K562 (cell line): ENCODE results near the gene NR1D2. TPM values are rescaled to one million over a fixed set of nuclear protein-coding genes. Genes with fewer than 3 reads are reported as not detected.

Experiments used
- ASH1L ChIP-seq: fragments of 450-650 bp; IDR thresholded peaks from 2 replicates; pipeline ENCODE4 v1.6.1; 2018; ENCODE audit warnings: borderline replicate concordance, mild to moderate bottlenecking, low read depth; ENCODE audit not compliant: partially characterized antibody
- ELF4 ChIP-seq: fragments of 450-650 bp; formaldehyde crosslinking; IDR thresholded peaks from 2 replicates; pipeline ENCODE4 v1.4.0; 2022; ENCODE audit warnings: missing genetic modification characterization
- HDGF ChIP-seq: fragments of 450-650 bp; IDR thresholded peaks from 2 replicates; pipeline ENCODE4 v1.6.1; 2016
- MGA ChIP-seq: fragments of 450-650 bp; IDR thresholded peaks from 2 replicates; pipeline ENCODE4 v1.6.1; 2016; ENCODE audit warnings: mild to moderate bottlenecking, moderate library complexity
- NFE2L1 ChIP-seq: fragments of 450-650 bp; IDR thresholded peaks from 2 replicates; pipeline ENCODE4 v1.6.1; 2016; ENCODE audit warnings: missing genetic modification characterization, low read depth, mild to moderate bottlenecking, missing compliant biosample characterization, moderate library complexity, borderline replicate concordance
- SP1 ChIP-seq: sonication (generic); formaldehyde crosslinking; IDR thresholded peaks from 2 replicates; pipeline ENCODE4 v1.8.1; 2022; ENCODE audit warnings: mild to moderate bottlenecking, missing genetic modification reagents
- SRSF1 ChIP-seq: fragments of 200-400 bp; formaldehyde crosslinking; IDR thresholded peaks from 2 replicates; pipeline ENCODE4 v1.6.1; 2017; ENCODE audit warnings: mild to moderate bottlenecking, low read depth, low read length, moderate library complexity
- STAT5A ChIP-seq: IDR thresholded peaks from 2 replicates; pipeline ENCODE4 v1.6.1; 2012; ENCODE audit warnings: low read length, inconsistent platforms, borderline replicate concordance
- SUPT5H ChIP-seq: fragments of 450-650 bp; IDR thresholded peaks from 2 replicates; pipeline ENCODE4 v1.6.1; 2016
- XRCC5 ChIP-seq: fragments of 200-400 bp; formaldehyde crosslinking; IDR thresholded peaks from 2 replicates; pipeline ENCODE4 v1.6.1; 2017; ENCODE audit warnings: low read depth, mild to moderate bottlenecking, low read length
- ZNF239 ChIP-seq: fragments of 250-450 bp; sonication (Bioruptor Pico); IDR thresholded peaks from 2 replicates; pipeline ENCODE4 v1.4.0; 2020; ENCODE audit warnings: mild to moderate bottlenecking
- ZNF77 ChIP-seq: fragments of 250-450 bp; sonication (Bioruptor Pico); IDR thresholded peaks from 2 replicates; pipeline ENCODE4 v1.5.0; 2020
- polyA plus RNA-seq, 8 experiments: library from polyadenylated mRNA; depleted of rRNA in 4 of 8; stranded (reverse) in 5 of 8; unstranded in 3 of 8; fragments of >200 nt; fragmentation: Nextera tagmentation in 2 of 8; fragmentation: Illumina TruSeq in 1 of 8; extraction: Ambion mirVana in 2 of 8; extraction: Trizol in 1 of 8; gene quantifications; 2 replicates each; pipeline versions ENCODE4 v1.2.1 to v1.2.3, GENCODE V29; 2011 to 2014; ENCODE audit warnings: inconsistent platforms in 1 of 8, missing spikeins in 1 of 8
- total RNA-seq, 7 experiments: library from RNA; depleted of rRNA in 6 of 7; stranded (reverse); fragments of >200 nt in 6 of 7; fragmentation: Illumina TruSeq in 2 of 7; extraction: Trizol in 2 of 7; gene quantifications; 2 replicates each; pipeline versions ENCODE4 v1.2.1 to v1.2.3, GENCODE V29; 2011 to 2021; ENCODE audit warnings: low replicate concordance in 1 of 7
- TF ChIP-seq, protein P1 (sequence below), 2 experiments: fragments of 450-650 bp; conservative IDR thresholded peaks; 2 replicates each; pipeline ENCODE4 v1.6.1; 2017; ENCODE audit warnings: mild to moderate bottlenecking in 2 of 2, moderate library complexity in 2 of 2
- TF ChIP-seq, protein P2 (sequence below), 2 experiments: fragments of 200-800 bp in 1 of 2; sonication (Bioruptor generic) in 1 of 2; sonication (generic) in 1 of 2; formaldehyde crosslinking in 1 of 2; IDR thresholded peaks in 1 of 2; conservative IDR thresholded peaks in 1 of 2; 2 replicates each; pipeline versions ENCODE4 v1.5.0 to v1.6.1; 2016 to 2020; ENCODE audit warnings: missing compliant biosample characterization in 1 of 2, missing genetic modification characterization in 1 of 2, missing genetic modification reagents in 1 of 2

NR1D2 gene
- total and polyA plus RNA-seq, 9 of the 15 experiments (the other 6 are each of a cell fraction or from before 2014, with no cell fraction given) = 1.2 to 5.5 (median 2.9) TPM

DNA sequence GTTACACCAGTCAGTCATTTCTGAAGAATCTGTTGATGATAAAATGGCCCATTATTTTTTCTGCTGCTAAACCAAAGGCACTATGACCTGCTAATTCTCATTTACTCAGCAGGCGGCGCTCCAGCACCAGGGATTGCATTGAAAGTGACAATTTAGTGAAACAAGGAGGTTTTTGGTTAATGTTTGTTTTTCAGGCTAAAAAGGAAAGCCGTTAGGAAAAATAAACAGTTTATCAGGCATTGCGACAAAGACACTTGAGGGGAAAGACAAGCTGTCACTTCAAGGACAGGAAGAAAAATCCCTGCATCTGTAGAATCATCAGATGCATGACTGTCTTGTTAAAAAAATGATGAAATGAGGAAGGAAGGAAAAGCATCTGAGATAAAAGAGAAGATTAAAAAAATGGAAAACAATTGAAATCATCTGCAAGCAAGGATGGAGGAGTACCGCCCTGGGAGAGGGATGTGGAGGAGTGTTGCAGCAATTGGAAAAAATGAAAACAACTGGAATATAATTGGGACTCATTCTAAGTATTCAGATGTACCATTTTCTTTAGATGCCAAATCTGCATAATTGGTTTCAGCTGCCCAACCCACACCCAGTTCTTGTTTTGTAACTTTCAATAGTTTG, 54.0 kb downstream of the NR1D2 start (continued):
- TF ChIP-seq, protein P1, sequence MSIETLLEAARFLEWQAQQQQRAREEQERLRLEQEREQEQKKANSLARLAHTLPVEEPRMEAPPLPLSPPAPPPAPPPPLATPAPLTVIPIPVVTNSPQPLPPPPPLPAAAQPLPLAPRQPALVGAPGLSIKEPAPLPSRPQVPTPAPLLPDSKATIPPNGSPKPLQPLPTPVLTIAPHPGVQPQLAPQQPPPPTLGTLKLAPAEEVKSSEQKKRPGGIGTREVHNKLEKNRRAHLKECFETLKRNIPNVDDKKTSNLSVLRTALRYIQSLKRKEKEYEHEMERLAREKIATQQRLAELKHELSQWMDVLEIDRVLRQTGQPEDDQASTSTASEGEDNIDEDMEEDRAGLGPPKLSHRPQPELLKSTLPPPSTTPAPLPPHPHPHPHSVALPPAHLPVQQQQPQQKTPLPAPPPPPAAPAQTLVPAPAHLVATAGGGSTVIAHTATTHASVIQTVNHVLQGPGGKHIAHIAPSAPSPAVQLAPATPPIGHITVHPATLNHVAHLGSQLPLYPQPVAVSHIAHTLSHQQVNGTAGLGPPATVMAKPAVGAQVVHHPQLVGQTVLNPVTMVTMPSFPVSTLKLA (conservative IDR thresholded peaks at IDR 0.05) = no peak
- TF ChIP-seq SRSF1 (no peak), ZNF77 (CRISPR knock-in tag) (no peak), ELF4 (CRISPR knock-in tag) (no peak), XRCC5 (peak; percentile 53; the same call in 1 of the 2 replicates), ASH1L (no peak), HDGF (no peak), SUPT5H (no peak), MGA (no peak), STAT5A (no peak), SP1 (CRISPR knock-in tag) (no peak), NFE2L1 (tag) (no peak), ZNF239 (CRISPR knock-in tag) (peak; percentile 24; the same call in 1 of the 2 replicates)
- TF ChIP-seq, protein P2, sequence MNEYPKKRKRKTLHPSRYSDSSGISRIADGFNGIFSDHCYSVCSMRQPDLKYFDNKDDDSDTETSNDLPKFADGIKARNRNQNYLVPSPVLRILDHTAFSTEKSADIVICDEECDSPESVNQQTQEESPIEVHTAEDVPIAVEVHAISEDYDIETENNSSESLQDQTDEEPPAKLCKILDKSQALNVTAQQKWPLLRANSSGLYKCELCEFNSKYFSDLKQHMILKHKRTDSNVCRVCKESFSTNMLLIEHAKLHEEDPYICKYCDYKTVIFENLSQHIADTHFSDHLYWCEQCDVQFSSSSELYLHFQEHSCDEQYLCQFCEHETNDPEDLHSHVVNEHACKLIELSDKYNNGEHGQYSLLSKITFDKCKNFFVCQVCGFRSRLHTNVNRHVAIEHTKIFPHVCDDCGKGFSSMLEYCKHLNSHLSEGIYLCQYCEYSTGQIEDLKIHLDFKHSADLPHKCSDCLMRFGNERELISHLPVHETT (CRISPR knock-in tag; conservative IDR thresholded peaks at IDR 0.05 in 1 of 2, IDR thresholded peaks at IDR 0.05 in 1 of 2) = no peak
